ENCODE measurements around the gene SLC16A12. TPM values are rescaled to one million over a fixed set of nuclear protein-coding genes. Genes with fewer than 3 reads are reported as not detected.

The SLC16A12 gene
- total RNA-seq, 1 donor from 2014 or later, result 0.21 TPM

DNA sequence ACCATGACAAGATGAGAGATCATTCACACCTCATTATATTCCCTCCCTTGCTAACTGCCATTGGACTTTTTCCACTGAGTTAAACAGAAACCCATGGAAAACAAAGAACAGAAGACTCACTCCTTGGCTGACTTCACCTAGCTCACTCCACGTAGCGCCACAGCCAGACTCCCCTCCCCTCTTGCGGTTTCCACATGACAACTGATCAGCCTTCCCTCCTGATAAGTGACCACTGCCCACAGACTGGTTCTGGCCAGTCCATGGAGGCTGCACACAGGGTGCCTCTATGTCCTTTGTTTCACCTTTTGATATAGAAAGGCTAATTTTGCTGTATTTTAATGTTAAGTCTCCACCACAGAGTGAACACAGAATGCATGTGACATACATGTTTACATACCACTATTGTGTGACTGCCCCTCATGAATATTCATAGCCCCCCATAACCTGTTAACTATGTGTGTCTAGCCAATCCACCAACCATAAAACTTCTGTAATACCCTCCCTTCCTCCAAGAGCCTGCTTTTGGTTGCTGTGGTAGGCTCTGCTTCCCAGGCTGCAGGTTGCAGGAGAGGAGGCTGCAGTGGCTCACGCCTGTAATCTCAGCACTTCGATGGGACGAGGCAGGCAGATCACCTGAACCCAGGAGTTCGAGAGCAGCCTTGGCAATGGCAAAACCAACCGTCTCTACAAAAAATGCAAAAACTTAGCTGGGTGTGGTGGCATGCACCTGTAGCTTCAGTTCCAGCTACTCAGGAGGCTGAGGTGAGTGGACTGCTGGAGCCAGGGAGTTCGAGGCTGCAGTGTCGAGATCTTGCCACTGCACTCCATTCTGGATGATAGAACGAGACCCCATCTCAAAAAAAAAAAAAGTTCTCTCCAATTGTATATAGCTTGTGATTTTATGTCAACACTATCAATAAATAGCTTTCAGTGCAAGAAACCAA, 131.0 kb downstream of the SLC16A12 start:
- TF ChIP-seq, protein P1, sequence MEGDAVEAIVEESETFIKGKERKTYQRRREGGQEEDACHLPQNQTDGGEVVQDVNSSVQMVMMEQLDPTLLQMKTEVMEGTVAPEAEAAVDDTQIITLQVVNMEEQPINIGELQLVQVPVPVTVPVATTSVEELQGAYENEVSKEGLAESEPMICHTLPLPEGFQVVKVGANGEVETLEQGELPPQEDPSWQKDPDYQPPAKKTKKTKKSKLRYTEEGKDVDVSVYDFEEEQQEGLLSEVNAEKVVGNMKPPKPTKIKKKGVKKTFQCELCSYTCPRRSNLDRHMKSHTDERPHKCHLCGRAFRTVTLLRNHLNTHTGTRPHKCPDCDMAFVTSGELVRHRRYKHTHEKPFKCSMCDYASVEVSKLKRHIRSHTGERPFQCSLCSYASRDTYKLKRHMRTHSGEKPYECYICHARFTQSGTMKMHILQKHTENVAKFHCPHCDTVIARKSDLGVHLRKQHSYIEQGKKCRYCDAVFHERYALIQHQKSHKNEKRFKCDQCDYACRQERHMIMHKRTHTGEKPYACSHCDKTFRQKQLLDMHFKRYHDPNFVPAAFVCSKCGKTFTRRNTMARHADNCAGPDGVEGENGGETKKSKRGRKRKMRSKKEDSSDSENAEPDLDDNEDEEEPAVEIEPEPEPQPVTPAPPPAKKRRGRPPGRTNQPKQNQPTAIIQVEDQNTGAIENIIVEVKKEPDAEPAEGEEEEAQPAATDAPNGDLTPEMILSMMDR (IDR thresholded peaks at IDR 0.05; ENCODE audit: unreplicated experiment), result no peak
- peaks cover 14% of the 10 kb centered on the region for H3K36me3 Mint-ChIP-seq (ENCODE audit: low read depth, unreplicated experiment)
- H3K4me1 Mint-ChIP-seq (ENCODE audit: unreplicated experiment), result no peaks in the 10 kb centered on the region
- no peak overlapping the region for H3K27ac Mint-ChIP-seq (ENCODE audit: unreplicated experiment)
- peaks cover 2% of the 10 kb centered on the region for H3K27me3 Mint-ChIP-seq (ENCODE audit: unreplicated experiment)
- DNase-seq (ENCODE audit: low spot score), result no peak
- no peaks in the 10 kb centered on the region for H3K9me3 Mint-ChIP-seq (ENCODE audit: unreplicated experiment)
- H3K4me3 Mint-ChIP-seq (ENCODE audit: unreplicated experiment), result peak overlapping the region; percentile 3

DNA sequence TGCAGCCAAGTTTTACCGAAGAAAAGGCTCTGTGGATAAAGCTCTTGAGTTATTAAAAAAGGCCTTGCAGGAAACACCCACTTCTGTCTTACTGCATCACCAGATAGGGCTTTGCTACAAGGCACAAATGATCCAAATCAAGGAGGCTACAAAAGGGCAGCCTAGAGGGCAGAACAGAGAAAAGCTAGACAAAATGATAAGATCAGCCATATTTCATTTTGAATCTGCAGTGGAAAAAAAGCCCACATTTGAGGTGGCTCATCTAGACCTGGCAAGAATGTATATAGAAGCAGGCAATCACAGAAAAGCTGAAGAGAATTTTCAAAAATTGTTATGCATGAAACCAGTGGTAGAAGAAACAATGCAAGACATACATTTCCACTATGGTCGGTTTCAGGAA, 132.4 kb downstream of the SLC16A12 start:
- Mint-ChIP-seq H3K27me3 (ENCODE audit: unreplicated experiment) (peaks cover 2% of the 10 kb centered on the region), H3K27ac (ENCODE audit: unreplicated experiment) (no peak overlapping the region), H3K9me3 (ENCODE audit: unreplicated experiment) (no peaks in the 10 kb centered on the region), H3K4me3 (ENCODE audit: unreplicated experiment) (no peak overlapping the region), H3K4me1 (ENCODE audit: unreplicated experiment) (no peaks in the 10 kb centered on the region), H3K36me3 (ENCODE audit: low read depth, unreplicated experiment) (peaks cover 14% of the 10 kb centered on the region)
- DNase-seq (ENCODE audit: low spot score), result no peak
- TF ChIP-seq, protein P1 (IDR thresholded peaks at IDR 0.05; ENCODE audit: unreplicated experiment), result no peak

DNA sequence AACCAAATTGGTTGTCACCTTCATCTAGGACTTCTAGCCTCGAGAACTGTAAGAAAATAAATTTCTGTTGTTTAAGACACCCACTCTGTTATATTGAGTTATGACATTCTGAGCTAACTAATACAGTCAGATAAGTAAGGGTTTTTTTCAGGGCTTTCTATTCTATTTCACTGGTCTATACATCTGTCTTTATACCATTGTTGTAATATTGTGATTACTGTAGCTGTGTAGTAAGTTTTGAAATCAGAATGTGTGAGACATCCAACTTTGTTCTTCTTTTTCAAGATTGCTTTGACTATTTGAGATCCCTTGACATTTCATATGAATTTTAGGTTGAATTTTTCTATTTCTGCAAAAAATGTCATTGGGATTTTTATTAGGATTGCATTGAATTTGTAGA, 135.4 kb downstream of the SLC16A12 start:
- peaks cover 2% of the 10 kb centered on the region for H3K27me3 Mint-ChIP-seq (ENCODE audit: unreplicated experiment)
- TF ChIP-seq, protein P1 (IDR thresholded peaks at IDR 0.05; ENCODE audit: unreplicated experiment), result no peak
- no peak overlapping the region for H3K4me3 Mint-ChIP-seq (ENCODE audit: unreplicated experiment)
- no peaks in the 10 kb centered on the region for H3K4me1 Mint-ChIP-seq (ENCODE audit: unreplicated experiment)
- H3K27ac Mint-ChIP-seq (ENCODE audit: unreplicated experiment), result no peak overlapping the region
- DNase-seq (ENCODE audit: low spot score), result no peak
- H3K36me3 Mint-ChIP-seq (ENCODE audit: low read depth, unreplicated experiment), result no peaks in the 10 kb centered on the region
- H3K9me3 Mint-ChIP-seq (ENCODE audit: unreplicated experiment), result no peaks in the 10 kb centered on the region

DNA sequence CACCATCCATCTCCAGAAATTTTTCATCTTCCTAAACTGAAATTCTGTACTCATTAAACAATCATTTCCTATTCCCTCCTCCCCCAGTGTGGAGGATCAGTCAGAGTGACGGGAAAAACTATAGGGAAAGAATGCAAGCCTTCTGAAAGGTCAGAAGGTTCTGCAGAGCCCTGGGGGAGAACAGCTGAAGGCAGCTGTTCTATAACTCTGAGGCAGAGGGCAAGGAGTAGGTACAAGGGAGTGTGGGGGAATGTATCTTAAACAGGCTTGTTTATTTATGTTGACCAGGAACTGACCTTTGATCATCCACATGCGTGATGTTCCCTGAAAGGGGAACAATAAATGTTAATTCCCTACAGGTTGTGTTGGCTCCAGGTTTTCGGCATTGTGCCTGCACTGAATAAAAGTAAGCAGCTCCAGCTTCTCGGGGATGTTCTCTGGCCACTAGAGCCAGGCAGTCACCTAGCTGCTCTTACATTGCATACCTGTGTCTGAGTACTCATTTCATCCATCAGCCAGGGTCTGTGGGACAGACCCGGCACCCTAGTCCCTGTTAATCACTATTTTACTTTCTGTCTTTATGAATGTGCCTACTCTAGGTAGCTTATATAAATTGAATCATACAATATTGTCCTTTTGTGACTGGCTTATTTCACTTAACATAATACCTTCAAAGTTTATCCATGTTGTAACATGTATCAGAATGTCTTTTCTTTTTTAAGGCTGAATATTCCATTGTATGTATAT, 137.2 kb downstream of the SLC16A12 start:
- no peaks in the 10 kb centered on the region for H3K9me3 Mint-ChIP-seq (ENCODE audit: unreplicated experiment)
- no peak overlapping the region for H3K27ac Mint-ChIP-seq (ENCODE audit: unreplicated experiment)
- no peaks in the 10 kb centered on the region for H3K27me3 Mint-ChIP-seq (ENCODE audit: unreplicated experiment)
- DNase-seq (ENCODE audit: low spot score), result no peak
- H3K36me3 Mint-ChIP-seq (ENCODE audit: low read depth, unreplicated experiment), result no peaks in the 10 kb centered on the region
- no peak overlapping the region for H3K4me3 Mint-ChIP-seq (ENCODE audit: unreplicated experiment)
- TF ChIP-seq, protein P1 (IDR thresholded peaks at IDR 0.05; ENCODE audit: unreplicated experiment), result no peak
- H3K4me1 Mint-ChIP-seq (ENCODE audit: unreplicated experiment), result no peaks in the 10 kb centered on the region
